ENCODE measurements around the gene CTNNA2. TPM values are rescaled to one million over a fixed set of nuclear protein-coding genes. Genes with fewer than 3 reads are reported as not detected.

Gene CTNNA2
- polyA plus RNA-seq, 3 donors = 4.1 to 5.4 (median 4.4) TPM

DNA sequence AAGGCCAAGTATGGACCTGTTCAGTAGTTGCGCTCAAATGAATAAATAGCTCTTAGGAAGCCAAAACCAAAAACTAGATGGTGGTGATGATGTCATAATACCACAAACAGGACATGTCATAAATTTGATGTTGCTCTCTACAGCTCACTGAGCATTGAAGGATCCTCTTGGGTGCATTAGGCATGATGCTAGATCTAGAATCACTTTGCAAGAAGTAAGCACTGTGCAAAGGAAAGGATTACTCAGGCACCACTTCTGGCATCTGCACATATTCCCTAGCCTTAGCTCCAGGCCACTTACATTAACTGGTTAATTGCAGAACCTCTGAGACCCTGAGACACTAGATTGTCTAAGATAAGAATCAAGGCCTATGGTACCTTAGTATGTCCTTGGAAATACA is 733.7 kb downstream of the CTNNA2 start:
- DNase-seq (ENCODE audit: low read depth in 3 of 3, low spot score in 2 of 3) = no peak

DNA sequence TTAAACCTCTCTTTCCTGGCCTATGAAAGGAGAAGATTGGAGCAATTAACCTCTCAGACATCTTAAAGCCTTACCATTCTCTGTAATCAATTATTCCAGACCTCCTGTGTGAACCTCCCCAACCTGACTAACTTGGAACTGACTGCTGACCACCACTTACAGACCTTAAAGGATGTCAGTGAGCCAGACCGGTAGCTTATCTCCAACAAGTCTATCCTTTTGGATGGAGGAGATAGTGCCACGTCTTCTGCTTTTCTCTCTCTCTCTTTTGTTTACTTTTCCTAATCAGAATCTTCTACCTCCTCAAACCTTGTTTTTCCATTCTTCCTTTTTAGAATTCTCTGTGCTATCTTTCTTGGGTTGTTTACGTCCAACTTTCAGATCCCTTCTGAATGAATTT is 734.5 kb downstream of the CTNNA2 start:
- DNase-seq (ENCODE audit: low read depth in 3 of 3, low spot score in 2 of 3) = no peak

DNA sequence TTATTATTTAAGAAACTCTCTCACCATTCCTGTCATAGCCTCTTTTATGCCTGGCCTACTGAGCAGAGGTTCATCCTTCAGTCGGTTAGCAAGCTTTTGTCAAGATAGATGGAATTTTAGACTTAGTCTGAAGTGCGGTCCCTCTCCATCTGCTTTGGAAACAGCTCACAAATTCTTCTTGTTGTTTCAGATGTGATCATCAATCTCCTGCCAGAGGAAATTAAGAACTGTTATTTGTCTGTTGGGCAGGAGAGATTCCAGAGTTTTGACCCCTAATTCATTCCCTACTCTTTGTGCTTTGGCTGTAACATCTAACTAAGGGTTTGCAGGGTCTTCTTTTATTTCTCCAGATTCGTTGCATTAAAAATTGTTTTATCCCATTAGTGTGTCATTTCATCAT is 735.3 kb downstream of the CTNNA2 start:
- DNase-seq (ENCODE audit: low read depth in 3 of 3, low spot score in 2 of 3) = no peak

DNA sequence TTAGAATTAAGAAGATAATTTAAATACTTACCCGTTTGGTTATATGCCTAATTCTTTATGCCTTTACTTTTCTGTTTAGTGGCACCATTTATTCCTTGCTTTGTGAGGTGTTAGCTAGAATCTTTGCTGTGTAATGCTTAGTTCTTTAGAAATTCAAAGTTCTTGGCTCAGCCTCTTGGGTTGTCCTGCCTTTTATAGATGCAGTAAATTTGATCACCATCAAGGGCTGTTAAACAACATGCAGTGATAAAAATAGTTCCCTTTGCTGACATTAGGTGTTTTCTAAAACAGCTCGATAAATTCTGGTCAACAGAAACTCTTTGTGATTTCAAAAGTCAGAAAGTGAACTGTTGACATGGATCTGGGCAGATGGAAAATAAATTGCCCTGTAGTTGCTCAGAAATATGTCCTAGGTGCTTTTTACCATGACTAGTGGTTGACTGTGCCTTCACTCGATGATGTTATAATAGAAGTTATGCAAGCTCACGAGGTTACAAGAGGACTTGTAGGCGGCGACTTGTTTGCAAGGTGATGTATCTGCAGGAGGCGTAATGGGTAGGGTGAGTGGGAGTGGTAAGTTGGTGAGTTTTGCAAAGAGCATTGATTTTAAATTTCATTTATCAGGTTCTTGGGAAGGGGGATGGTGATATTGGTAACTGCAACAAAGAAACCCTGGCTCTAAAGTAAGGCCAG is 739.6 kb downstream of the CTNNA2 start:
- no peak for DNase-seq (ENCODE audit: low read depth in 3 of 3, low spot score in 2 of 3)

DNA sequence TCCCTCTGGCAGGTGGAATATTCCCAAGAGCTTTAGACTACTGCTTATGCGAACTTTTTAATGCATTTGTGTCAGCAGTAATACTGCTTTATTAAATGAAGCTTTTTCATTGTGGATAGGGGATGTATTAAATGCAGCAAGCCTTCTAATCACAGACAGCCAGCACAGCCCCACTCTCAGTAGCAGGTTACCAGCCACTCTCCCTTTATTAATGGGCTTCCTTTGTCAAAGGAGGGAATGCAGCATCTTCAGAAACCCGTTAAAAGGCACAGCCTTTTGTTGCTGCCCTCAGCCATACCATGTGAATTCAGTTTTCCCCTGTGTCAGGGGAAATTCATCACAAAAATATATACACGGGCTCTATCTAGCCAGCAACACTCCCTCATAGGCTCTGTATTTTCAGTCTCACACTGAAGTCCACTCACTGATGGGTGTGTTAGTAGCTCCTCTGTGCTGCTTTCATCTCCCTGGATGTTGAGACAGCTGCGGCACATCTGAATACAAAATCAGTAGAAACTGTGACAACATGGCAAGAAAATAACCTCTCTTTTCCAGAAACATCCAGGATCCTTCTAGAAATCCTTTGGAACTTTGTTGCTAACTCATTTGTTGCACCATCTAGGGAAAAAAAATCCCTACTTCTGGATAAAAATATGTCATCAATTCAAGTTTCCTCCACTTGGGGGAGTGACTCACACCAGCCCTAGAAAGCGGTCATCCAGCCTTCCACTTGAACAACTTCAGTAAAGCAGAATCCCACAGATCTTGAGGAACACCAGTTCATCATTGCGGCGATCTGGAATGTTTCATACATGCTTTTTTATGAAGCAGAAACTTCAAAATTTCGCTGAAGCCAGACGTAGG is 743.3 kb downstream of the CTNNA2 start:
- no peak for DNase-seq (ENCODE audit: low read depth in 3 of 3, low spot score in 2 of 3)

DNA sequence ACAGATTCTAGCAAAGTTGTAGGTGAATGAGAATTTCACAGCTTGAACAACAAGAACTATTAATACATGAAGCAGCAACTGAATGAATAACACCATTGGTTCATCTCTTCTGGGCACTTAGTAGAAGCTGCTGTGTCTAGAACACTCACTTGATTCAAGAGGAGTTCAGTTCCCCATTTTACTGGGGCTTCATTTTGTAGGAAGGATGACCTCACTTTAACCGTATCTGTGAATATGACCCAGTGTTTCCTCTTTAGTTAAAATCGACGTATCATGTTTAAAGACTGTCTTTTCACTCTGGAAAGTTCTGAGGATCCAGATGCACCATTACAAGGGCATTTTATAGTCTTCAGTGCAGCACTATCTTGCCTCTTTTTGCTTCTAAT is 743.9 kb downstream of the CTNNA2 start:
- no peak for DNase-seq (ENCODE audit: low read depth in 3 of 3, low spot score in 2 of 3)

DNA sequence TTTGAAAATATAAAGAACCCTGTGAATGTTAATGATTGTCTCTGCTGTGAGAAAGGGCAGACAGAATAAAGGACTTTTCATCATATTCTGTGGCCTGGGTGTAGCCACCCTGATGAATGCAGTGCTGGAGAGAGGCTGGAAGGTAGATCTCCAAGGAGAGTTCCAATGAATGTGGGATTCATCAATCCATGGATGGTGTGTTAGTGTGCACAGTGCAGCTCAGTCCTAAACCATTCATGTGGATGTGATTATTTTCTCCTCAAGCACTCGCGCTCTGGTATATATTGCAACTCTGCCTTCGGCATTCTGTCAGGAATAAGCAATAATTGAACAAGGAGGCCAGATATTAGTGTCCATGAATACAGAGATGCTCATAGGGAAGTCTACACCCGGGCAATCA is 744.6 kb downstream of the CTNNA2 start:
- DNase-seq (ENCODE audit: low read depth in 3 of 3, low spot score in 2 of 3) = no peak

DNA sequence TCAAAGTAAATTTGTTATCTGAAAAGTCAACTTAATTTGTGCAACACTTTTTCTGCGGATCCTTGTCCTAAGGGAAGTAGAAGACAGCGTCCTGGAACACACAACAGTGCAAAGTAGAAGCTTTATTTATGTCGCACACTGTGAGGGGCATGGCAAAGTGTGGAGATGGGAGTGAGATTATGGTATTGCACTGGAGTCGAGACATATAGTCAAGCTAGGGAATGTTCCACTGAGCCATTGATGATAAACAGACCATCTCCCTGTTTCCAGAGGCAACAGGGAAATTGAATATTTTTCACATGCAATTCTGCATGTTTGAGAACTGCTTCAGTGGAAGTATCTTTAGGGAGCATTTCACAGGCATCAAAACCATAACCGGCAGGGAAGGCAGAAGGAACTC is 745.5 kb downstream of the CTNNA2 start:
- no peak for DNase-seq (ENCODE audit: low read depth in 3 of 3, low spot score in 2 of 3)

DNA sequence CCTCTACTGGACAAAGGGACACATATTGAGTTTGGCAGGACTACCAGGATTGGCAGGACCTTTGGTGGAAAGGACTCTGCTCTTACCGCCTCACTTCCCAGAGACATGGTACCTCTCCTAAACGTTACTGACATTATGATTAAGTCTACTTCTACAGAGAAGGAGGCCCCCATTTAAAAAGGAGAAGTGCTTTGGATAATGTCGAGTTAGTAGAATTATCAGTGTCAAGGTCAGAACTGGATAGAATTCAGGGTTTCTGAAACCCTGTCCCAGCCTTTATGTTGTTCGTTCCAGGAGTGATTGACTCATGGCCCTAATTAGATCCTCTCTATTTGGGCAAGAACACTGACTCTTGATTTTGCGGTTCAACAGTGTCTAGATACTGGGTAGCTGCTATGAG is 745.9 kb downstream of the CTNNA2 start:
- DNase-seq (ENCODE audit: low read depth in 3 of 3, low spot score in 2 of 3) = no peak

DNA sequence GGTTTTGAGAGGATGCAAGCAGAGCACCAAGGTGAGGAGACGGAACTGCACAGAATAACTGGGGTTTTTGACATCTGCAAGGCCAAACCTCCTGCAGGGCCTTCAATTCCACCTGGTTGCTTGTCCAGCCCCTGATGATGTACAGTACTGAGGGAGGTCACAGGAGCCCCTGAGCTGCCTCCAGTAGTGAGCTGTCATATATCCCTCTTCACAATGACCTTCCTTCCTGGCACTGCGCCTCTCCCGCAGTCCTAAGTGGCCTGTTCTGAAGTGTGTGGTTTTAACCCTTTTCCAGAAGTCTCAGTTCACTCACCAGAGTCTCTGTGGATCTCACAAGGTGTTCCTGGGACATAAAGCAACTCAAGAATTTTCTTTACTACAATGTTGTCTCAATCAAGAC is 746.4 kb downstream of the CTNNA2 start:
- no peak for DNase-seq (ENCODE audit: low read depth in 3 of 3, low spot score in 2 of 3)

DNA sequence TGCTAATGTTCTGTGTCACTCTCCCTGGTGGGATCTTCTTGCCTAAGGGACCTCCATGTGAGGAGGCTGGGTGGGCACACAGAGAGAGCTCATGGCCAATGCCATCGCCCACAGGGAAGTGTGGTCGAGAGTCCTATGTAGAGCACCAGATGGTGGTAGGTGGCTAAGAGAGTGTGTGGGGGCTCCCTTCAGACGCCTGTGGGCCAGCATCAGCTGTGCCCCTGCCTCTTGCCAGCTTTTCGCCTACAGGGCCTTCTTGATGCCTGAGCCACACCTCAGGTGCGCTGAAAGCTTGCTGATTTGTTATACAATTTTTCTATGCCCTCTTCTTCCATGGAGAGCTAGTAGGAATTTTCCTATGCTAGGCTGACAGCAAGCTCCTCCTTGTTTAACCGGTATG is 753.4 kb downstream of the CTNNA2 start:
- DNase-seq (ENCODE audit: low read depth in 3 of 3, low spot score in 2 of 3) = no peak

DNA sequence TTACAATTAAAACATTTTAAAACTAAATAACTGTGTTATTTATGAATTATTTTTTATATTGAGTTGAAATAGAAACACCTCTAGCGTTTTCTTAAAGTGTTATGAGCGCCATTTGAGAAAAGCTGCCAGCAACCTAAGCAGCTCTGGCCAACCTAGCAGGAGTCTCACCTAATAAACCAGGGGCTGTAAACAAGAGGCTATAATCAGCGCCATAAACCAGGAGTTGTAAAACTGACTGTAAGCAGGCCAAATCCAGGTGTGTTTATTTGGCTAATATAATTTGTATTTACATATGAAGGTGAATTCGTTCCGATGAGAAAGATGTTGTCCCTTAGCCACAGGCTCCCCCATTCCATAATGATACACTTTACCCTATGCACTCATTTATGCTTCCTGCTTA is 757.0 kb downstream of the CTNNA2 start:
- no peak for DNase-seq (ENCODE audit: low read depth in 3 of 3, low spot score in 2 of 3)

DNA sequence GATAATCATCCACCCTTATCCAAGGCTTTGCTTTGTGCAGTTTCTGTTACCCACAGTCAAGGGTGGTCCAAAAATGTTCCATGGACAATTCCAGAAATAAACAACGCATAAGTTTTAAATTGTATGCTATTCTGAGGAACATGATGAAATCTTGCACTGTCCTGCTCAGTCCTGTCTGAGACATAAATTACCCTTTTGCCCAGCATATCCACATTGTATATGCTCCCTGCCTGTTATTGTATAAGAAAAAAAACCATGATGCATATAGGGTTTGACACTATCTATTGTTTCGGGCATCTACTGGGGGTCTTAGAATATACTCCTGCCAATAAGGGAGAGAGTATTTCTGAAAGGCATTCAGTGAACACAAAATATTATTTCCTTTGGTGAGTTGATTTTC is 767.7 kb downstream of the CTNNA2 start:
- no peak for DNase-seq (ENCODE audit: low read depth in 3 of 3, low spot score in 2 of 3)

DNA sequence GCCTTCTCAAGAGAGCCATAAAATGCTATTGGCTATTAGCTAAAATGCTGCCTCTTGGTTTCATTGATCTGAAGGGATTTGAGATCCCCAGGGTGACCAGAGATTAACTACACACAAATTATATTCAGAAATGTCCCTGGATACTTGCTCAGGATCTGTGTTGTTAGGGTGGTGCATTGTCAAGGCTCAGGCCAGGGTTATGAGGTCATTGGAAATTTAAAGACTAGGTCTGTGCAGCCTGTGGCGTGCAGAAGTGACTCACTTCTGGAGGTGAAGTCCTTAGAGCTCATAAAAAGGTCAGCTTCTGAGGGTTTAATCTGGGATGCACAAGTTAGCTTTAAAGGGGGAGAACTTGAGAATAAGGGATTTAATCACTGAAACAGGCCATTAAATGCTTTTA is 768.2 kb downstream of the CTNNA2 start:
- no peak for DNase-seq (ENCODE audit: low read depth in 3 of 3, low spot score in 2 of 3)

DNA sequence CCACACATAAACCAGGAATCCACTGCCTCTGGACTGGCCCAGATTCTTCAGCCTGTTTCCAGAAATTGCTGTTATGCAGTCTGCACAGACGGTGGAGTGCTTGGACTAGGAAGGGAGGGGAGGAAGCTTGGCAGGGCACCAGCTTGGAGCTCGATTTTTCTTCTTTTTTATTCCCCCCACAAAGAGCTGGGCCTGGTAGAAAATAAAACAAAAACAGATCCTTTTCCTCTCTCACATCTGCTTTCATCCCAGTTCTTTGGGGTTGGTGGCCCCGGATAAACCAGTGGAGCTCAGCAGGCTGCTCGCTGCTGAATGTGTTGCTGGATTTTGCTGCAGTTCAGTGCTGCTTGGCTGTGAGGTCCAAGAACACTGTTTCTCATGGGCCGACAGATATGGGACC is 775.7 kb downstream of the CTNNA2 start:
- no peak for DNase-seq (ENCODE audit: low read depth in 3 of 3, low spot score in 2 of 3)

DNA sequence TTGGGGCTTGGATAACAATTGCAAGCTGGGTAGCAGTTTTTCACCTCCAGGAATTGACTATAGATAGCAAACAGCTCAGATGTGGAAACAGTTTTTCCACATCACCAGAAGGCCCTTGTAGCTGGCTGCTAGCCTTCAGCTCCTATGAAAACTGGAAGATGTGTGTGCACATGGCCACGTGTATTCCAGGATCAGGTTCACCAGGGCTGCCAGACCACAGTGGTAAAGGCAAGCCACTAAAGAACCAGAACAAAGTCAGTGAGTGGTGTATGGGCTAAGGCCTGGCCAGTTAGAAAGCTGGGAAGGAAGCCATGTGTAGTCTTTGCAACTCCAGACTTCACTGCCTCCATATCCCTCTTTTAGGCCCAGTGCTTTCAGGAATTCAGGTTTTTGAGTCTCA is 778.8 kb downstream of the CTNNA2 start:
- no peak for DNase-seq (ENCODE audit: low read depth in 3 of 3, low spot score in 2 of 3)

DNA sequence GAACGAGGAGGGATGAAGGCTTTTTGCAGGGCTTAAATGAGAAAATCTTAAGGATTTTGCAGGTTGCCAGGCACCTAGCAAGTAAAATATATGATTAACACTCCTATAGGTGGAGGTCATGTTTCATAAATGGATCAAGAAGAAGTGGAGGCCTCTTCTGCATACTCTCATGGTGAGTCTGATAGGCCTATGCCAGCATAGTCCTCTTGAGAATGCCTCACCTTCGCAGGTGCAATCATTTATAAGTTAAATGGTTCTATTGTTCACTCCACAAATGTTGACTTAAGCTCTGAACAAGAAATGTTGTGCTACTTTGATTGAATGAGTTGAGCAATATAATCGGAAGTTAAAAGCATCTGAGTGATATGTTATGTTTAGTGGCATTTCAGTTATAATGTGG is 779.6 kb downstream of the CTNNA2 start:
- DNase-seq (ENCODE audit: low read depth in 3 of 3, low spot score in 2 of 3) = no peak

DNA sequence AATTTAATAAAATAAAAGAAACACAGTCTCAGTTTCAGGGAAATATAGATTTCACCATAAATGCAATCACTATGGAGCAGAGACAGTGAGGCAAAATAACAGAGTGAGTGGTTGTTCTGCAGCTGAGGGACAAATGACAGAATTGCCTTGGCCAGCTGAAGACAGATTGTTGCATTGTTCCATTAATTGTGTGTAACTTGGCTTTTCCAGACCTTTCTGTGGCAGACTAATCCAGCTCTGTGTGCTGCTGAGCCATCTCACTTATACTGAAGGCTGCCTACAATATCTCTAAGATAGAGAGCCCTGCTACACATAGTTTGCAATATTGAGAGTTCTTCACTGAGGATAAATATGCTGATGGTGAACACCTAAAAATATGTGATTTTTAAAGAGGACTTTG is 780.2 kb downstream of the CTNNA2 start:
- DNase-seq (ENCODE audit: low read depth in 3 of 3, low spot score in 2 of 3) = no peak

DNA sequence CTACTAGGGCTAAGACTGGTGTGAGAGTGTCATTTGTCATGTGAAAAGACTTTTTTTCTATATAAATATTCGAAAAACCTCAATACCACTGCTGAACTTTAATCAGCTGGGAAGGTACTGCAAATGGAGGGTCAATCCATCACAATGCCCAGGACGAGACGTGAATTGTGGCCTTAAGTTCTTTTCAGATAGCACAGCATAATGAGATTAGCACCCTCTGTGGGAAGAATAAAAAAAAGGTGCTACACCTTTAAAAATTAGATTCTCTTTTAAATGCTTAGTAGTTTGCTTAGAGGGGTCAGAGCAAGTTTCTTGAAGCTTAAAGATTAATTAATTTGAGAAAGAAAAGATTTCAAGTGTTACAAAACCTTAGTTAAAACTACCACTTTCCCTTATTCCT is 786.1 kb downstream of the CTNNA2 start:
- no peak for DNase-seq (ENCODE audit: low read depth in 3 of 3, low spot score in 2 of 3)

DNA sequence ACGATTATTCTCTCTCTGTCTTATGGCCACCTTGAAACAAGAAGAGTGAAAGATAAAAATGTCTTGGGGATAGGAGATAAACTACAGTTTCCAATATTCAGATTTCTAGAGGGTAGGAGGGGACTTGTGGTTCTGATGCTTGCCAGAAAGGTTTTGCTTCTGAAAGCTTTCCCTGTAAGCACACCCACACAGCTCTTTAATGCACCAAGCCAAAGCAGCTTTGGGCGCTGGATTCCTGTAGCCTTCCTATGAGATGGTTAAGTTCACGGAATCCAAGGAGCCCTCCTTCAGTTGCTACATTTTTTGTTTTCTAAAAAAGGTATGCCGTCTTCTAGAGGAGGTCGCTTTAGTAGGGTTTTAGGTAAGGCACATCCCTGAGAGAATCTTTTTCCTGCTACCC is 786.8 kb downstream of the CTNNA2 start:
- DNase-seq (ENCODE audit: low read depth in 3 of 3, low spot score in 2 of 3) = no peak

DNA sequence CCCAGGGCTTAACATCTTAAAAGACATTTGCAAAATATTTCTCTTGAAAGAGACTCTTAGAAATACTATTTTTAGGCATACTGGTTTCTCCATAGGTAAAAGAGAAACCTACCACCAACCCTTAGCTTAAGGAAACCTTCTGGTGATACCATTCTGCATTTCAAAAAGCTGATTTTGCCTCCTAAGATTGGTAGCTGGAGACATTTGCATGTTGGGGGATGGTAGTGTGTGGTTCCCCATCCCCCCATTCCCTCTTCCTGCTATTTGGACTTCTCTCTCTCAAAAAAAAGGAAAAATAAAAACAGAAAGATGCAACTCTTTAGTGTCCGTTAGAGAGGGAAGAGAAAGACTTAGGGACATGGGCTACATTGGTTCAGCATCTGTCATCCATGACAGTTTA is 787.5 kb downstream of the CTNNA2 start:
- DNase-seq (ENCODE audit: low read depth in 3 of 3, low spot score in 2 of 3) = no peak

DNA sequence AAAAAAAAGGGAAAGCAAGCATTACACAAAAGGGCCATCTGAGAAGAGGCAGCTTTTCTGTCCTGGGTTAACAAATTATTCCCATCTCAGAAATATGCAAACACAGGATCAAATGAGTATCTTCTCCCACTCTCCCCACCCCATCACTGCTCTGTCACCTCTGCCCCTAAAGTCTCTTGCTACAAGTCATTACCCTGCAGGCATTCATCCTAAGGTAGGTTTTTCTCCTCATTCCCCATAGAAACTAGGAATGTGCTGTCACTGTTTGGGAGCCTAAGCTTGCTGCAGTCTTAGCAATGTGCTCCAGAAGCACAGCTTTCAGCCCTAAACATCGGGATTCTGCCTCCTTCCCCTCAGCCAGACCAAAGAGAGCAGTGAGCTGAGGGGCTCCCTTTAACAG is 788.1 kb downstream of the CTNNA2 start:
- no peak for DNase-seq (ENCODE audit: low read depth in 3 of 3, low spot score in 2 of 3)

DNA sequence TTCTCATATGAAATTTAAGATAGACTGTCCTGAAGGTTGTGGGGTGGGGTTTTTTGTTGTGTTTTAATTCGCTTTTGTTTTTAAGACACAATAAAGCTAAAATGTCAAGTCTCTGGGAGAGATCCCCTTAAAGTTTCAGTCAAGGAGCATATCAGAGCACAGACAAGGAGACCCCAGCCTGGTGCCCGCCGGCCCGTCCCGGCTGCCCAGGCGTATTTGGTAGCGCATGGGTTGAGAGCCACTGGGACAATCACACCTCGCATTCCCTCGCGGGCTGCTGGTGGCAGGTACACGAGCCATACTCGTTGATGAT is 789.1 kb downstream of the CTNNA2 start:
- no peak for DNase-seq (ENCODE audit: low read depth in 3 of 3, low spot score in 2 of 3)

Data from right renal cortex interstitium (tissue), 3 donors.